GM21423 (cell line): Measurements from ENCODE around the gene CYTH4.
"Not testable (repeated sequence)": the region's sequence is repeated elsewhere in the genome, so short reads cannot be mapped to it uniquely, and the experiment has no call there.

Experiments used
- ATAC-seq: cut with Tn5 transposase; IDR thresholded peaks from one replicate; pipeline ENCODE4 v1.9.1; 2021; ENCODE audit warnings: mild to moderate bottlenecking, moderate library complexity; ENCODE audit not compliant: unreplicated experiment

CYTH4 gene

GRCh38 chr22:37282385-37282677 lies at the start of gene CYTH4:
Gene CYTH4 (plus strand): TSS chr22:37282508. CDS start chr22:37282570, 62 bp downstream.
- peak; percentile 43 for ATAC-seq

GRCh38 chr22:37233371-37233750 lies 48.9 kb upstream of the CYTH4 start:
- ATAC-seq: not testable (repeated sequence)

GRCh38 chr22:37233751-37234631 lies 48.3 kb upstream of the CYTH4 start:
- no peak for ATAC-seq

- no peak for ATAC-seq
These were observed 47.3 kb upstream of the CYTH4 start for GRCh38 chr22:37234736-37235711.

GRCh38 chr22:37235897-37236607 lies 46.3 kb upstream of the CYTH4 start:
- no peak for ATAC-seq

- no peak for ATAC-seq
These were observed 44.7 kb upstream of the CYTH4 start for GRCh38 chr22:37237371-37238268.

- ATAC-seq: no peak
These were observed 42.7 kb upstream of the CYTH4 start for GRCh38 chr22:37239336-37240239.

- no peak for ATAC-seq
These were observed 41.9 kb upstream of the CYTH4 start for GRCh38 chr22:37240240-37240940.

- no peak for ATAC-seq
These were observed 41.4 kb upstream of the CYTH4 start for GRCh38 chr22:37240941-37241320.

GRCh38 chr22:37241351-37242142 lies 40.8 kb upstream of the CYTH4 start:
- no peak for ATAC-seq

- ATAC-seq: peak; percentile 50
These were observed 39.9 kb upstream of the CYTH4 start for GRCh38 chr22:37242395-37242918.

- peak; percentile 1 for ATAC-seq
These were observed 38.8 kb upstream of the CYTH4 start for GRCh38 chr22:37243402-37244113.

- ATAC-seq: peak; percentile 44
These were observed 38.0 kb upstream of the CYTH4 start, which contains the start of gene RAC2 for GRCh38 chr22:37244114-37244921. Gene RAC2 (minus strand): TSS chr22:37244269. CDS start chr22:37244148, 121 bp downstream.

GRCh38 chr22:37244922-37245722 lies 37.2 kb upstream of the CYTH4 start:
- ATAC-seq: peak; percentile 32

- no peak for ATAC-seq
These were observed 36.6 kb upstream of the CYTH4 start for GRCh38 chr22:37245740-37246139.
